ENCODE data around the gene CCN6.

DNA sequence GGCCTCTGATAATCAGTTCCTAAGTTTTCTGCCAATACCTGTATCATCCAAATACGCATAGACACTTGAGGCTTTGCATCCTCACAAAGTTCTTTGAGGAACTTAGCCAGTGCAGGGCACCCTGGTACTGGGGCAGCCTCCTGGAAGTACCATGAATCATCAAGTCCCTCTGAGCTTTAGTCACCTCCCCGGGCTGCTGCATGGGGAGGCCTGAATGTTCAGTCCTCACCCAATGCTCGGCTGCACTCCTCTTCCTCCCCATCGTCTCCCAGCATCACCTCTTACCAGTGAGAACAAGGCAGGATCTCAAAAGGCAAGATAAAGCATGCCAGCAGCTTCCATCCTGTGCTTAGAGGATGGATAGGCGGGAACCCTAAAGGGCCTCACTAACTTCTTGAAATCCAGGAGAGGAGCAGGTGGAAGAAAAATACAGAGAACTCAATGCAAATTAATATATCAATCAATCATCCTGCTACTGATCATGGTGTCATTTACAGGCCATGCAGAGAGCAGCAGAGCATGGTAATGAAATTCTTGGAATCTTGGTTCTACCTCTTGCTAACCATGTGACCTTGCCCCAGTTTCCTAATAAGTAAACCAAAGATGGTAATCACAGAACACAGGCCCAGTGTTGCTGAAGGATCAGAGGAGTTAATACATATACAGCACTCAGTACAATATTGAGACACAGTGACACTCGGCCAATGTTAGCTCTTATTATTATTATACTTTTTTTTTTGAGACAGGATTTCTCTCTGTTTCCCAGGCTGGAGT is 4.7 kb upstream of the CCN6 start:
- TF ChIP-seq CTCF (conservative IDR thresholded peaks at IDR 0.05 in 1 of 2, IDR thresholded peaks at IDR 0.05 in 1 of 2; ENCODE audit: low read depth in 1 of 2, low read length in 2 of 2) (no peak), EZH2 (IDR thresholded peaks at IDR 0.05; ENCODE audit: low read length, missing control alignments) (no peak)
